Parathyroid adenoma (tissue), 2 donors: ENCODE data around the gene ACTMAP.

Experiments used
- H2AFZ ChIP-seq: fragments of 300-600 bp; sonication (generic); one replicate; pipeline ENCODE4 v1.7.0; 2017; ENCODE audit warnings: antibody characterized with exemption, mild to moderate bottlenecking
- H3K27ac ChIP-seq: fragments of 300-600 bp; sonication (generic); one replicate; pipeline ENCODE4 v1.7.0; 2017
- H3K27me3 ChIP-seq: fragments of 300-600 bp; sonication (generic); one replicate; pipeline ENCODE4 v1.7.0; 2017; ENCODE audit warnings: low read length; ENCODE audit not compliant: control insufficient read depth, insufficient read depth
- H3K36me3 ChIP-seq: fragments of 300-600 bp; sonication (generic); one replicate; pipeline ENCODE4 v1.7.0; 2017; ENCODE audit warnings: low read length; ENCODE audit not compliant: control insufficient read depth, insufficient read depth
- H3K4me1 ChIP-seq: fragments of 300-600 bp; sonication (generic); one replicate; pipeline ENCODE4 v1.7.0; 2017; ENCODE audit warnings: control low read depth
- H3K4me2 ChIP-seq: fragments of 300-600 bp; sonication (generic); one replicate; pipeline ENCODE4 v1.7.0; 2017; ENCODE audit warnings: low read length
- H3K4me3 ChIP-seq: fragments of 300-600 bp; sonication (generic); one replicate; pipeline ENCODE4 v1.7.0; 2017; ENCODE audit warnings: low read depth, low read length
- H3K79me2 ChIP-seq: fragments of 300-600 bp; sonication (generic); one replicate; pipeline ENCODE4 v1.7.0; 2017; ENCODE audit warnings: control low read depth
- H3K9ac ChIP-seq: fragments of 300-600 bp; sonication (generic); one replicate; pipeline ENCODE4 v1.7.0; 2017; ENCODE audit warnings: mild to moderate bottlenecking
- H3K9me3 ChIP-seq: fragments of 300-600 bp; sonication (generic); one replicate; pipeline ENCODE4 v1.7.0; 2017; ENCODE audit warnings: low read length; ENCODE audit not compliant: control insufficient read depth
- TF ChIP-seq, protein P1 (sequence below): fragments of 300-600 bp; sonication (generic); IDR thresholded peaks from one replicate; pipeline ENCODE4 v1.7.0; 2017; ENCODE audit warnings: antibody characterized with exemption, mild to moderate bottlenecking
- donor health status: primary hyperparathyroidism.

ACTMAP gene

DNA sequence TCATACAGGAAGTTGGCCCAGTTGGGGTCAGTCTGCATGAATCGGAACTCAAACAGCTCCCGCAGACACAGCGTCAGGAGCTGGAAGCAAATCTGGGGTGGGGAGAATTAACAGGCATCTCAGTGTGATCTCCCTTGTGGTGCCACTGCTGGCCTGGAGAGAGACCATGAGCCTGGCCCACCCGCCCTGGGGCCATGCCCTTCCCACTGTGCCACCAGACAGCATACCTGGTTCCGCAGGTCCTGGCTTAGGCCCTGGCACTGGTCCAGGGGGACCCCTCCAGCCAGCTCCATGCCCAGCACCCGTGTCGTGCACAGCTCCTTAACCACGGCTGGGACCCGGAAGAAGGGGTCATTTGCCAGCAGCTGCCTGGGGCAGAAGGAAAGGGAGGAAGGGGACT, 50.2 kb downstream of the ACTMAP start:
- H3K79me2 ChIP-seq = no peaks in the 10 kb centered on the region
- TF ChIP-seq, protein P1, sequence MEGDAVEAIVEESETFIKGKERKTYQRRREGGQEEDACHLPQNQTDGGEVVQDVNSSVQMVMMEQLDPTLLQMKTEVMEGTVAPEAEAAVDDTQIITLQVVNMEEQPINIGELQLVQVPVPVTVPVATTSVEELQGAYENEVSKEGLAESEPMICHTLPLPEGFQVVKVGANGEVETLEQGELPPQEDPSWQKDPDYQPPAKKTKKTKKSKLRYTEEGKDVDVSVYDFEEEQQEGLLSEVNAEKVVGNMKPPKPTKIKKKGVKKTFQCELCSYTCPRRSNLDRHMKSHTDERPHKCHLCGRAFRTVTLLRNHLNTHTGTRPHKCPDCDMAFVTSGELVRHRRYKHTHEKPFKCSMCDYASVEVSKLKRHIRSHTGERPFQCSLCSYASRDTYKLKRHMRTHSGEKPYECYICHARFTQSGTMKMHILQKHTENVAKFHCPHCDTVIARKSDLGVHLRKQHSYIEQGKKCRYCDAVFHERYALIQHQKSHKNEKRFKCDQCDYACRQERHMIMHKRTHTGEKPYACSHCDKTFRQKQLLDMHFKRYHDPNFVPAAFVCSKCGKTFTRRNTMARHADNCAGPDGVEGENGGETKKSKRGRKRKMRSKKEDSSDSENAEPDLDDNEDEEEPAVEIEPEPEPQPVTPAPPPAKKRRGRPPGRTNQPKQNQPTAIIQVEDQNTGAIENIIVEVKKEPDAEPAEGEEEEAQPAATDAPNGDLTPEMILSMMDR = no peak
- H3K36me3 ChIP-seq = no peaks in the 10 kb centered on the region
- H3K4me1 ChIP-seq = no peaks in the 10 kb centered on the region
- H3K27me3 ChIP-seq = no peaks in the 10 kb centered on the region
- H2AFZ ChIP-seq = no peak overlapping the region
- H3K4me3 ChIP-seq = no peak overlapping the region
- H3K9me3 ChIP-seq = no peaks in the 10 kb centered on the region
- no peak overlapping the region for H3K9ac ChIP-seq
- no peak overlapping the region for H3K27ac ChIP-seq
- no peak overlapping the region for H3K4me2 ChIP-seq

DNA sequence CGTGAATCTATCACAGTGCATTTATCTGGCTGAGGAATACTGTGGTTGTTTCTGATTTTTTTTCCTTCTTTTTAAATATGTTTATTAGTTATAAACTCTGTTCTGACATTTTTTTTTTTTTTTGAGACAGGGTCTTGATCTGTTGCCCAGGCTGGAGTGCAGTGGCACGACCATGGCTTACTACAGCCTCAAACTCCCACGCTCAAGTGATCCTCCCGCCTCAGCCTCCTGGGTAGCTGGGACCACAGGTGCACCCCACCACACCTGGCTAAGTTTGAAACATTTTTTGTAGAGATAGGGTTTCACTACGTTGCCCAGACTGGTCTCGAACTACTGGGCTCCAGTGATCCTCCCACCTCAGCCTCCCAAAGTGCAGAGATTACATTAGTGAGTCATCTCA, 53.3 kb downstream of the ACTMAP start:
- Histone ChIP-seq H3K4me1 (no peaks in the 10 kb centered on the region), H3K4me3 (no peak overlapping the region), H3K36me3 (no peaks in the 10 kb centered on the region), H2AFZ (no peak overlapping the region), H3K9ac (no peak overlapping the region), H3K79me2 (no peaks in the 10 kb centered on the region), H3K9me3 (no peaks in the 10 kb centered on the region), H3K4me2 (no peak overlapping the region), H3K27me3 (no peaks in the 10 kb centered on the region), H3K27ac (no peak overlapping the region)
- TF ChIP-seq, protein P1 = no peak

DNA sequence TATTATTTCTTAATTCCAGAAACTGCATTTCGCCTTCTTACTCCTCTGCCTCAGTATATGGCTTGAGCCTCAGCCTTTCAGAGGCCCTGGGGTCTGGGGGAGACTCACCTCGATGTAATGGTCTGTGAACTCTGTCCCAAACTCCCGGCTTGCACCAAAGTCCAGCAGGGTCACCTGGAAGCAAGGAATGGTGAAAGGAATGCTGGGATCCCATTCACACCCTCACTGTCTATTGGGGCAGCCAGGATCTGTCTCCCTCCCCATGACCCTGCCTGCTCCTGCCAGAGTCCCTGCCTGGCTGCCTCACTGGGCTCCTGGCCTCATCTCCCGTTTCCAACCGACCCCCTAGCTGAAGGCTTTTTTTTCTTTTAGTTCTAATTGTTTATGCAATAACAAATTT, 54.4 kb downstream of the ACTMAP start:
- Histone ChIP-seq H2AFZ (no peak overlapping the region), H3K27ac (no peak overlapping the region), H3K4me1 (no peaks in the 10 kb centered on the region), H3K27me3 (no peaks in the 10 kb centered on the region), H3K9me3 (no peaks in the 10 kb centered on the region), H3K9ac (no peak overlapping the region), H3K36me3 (no peaks in the 10 kb centered on the region), H3K79me2 (no peaks in the 10 kb centered on the region), H3K4me3 (no peak overlapping the region), H3K4me2 (no peak overlapping the region)
- TF ChIP-seq, protein P1 = no peak

DNA sequence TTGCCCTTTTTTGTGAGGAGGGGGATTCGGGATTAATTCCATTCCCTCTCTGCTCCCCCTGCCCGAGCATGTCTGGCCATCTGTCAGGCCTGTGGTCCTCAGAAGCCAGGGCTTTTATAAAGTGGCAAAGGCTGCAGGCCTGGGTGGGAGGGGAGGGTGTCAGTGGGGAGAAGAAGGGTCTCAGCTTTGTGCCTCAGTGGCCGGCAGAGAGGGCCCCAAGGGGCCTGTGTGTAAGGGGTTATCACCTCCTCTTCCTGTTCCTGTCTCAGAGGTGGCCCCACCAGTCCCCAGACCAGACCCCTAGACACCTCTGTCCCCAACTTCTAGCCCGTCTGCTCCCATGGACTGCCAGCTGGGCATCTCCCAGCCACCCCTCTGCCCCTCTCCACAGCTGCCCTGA, 56.4 kb downstream of the ACTMAP start:
- TF ChIP-seq, protein P1 = no peak
- no peaks in the 10 kb centered on the region for H3K36me3 ChIP-seq

DNA sequence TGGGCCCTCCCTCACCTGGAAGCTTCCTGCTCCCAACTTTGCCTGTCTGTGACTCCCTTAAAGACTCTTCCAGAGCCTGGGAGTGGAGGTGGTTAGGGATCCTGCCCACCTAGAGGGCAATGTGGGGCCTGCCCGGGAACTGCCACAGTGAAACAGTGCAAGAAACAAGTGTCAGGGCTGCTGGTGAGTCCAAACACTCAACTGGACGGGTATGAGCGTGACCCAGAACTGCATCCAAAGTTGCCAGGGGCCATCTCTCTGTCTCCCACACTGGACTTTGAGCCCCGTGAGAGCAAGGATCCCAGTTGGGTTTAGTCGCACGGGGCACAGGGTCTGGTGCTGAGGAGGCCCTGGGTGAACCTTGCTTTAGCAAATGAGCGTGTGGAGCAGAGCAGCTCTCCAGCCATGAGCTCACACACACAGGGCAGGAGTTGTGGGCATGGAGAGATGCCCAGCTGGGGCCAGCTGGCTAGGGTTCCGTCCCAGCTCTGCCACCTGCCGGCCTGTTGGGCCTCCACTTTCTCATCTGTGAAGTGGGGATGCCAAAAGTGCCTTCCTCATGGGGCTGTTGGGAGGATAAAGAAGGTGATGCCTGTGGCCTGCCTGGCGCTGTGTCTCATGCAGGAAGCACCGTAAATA, 57.0 kb downstream of the ACTMAP start:
- Histone ChIP-seq H3K4me1 (peaks cover 3% of the 10 kb centered on the region), H3K4me3 (no peak overlapping the region), H3K9ac (no peak overlapping the region), H3K36me3 (no peaks in the 10 kb centered on the region), H2AFZ (no peak overlapping the region), H3K4me2 (no peak overlapping the region), H3K79me2 (no peaks in the 10 kb centered on the region), H3K9me3 (no peaks in the 10 kb centered on the region), H3K27me3 (no peaks in the 10 kb centered on the region), H3K27ac (no peak overlapping the region)
- TF ChIP-seq, protein P1 = no peak

More for the DNA sequence above, 56.4 kb downstream of the ACTMAP start:
- Histone ChIP-seq H2AFZ (no peak overlapping the region), H3K4me3 (no peak overlapping the region), H3K27me3 (no peaks in the 10 kb centered on the region), H3K9me3 (no peaks in the 10 kb centered on the region), H3K4me1 (peaks cover 3% of the 10 kb centered on the region), H3K27ac (no peak overlapping the region), H3K4me2 (no peak overlapping the region), H3K79me2 (no peaks in the 10 kb centered on the region), H3K9ac (no peak overlapping the region)
